SK-N-MC (cell line): Measurements from ENCODE around the gene ALDOB.

Experiments
- EZH2 ChIP-seq: fragments of 200-600 bp; sonication (generic); IDR thresholded peaks from one replicate; pipeline ENCODE4 v1.6.1; 2017; ENCODE audit warnings: antibody characterized with exemption
- FOXP2 ChIP-seq: optimal IDR thresholded peaks from 2 replicates; pipeline ENCODE3; 2011; ENCODE audit warnings: mild to moderate bottlenecking, moderate library complexity; ENCODE audit not compliant: insufficient read depth; ENCODE audit errors: extremely low read length, control extremely low read depth
- POLR2AphosphoS5 ChIP-seq: IDR thresholded peaks from 2 replicates; pipeline ENCODE4 v1.6.1; 2012; ENCODE audit warnings: mild to moderate bottlenecking, low read depth, low read length, borderline replicate concordance

DNA sequence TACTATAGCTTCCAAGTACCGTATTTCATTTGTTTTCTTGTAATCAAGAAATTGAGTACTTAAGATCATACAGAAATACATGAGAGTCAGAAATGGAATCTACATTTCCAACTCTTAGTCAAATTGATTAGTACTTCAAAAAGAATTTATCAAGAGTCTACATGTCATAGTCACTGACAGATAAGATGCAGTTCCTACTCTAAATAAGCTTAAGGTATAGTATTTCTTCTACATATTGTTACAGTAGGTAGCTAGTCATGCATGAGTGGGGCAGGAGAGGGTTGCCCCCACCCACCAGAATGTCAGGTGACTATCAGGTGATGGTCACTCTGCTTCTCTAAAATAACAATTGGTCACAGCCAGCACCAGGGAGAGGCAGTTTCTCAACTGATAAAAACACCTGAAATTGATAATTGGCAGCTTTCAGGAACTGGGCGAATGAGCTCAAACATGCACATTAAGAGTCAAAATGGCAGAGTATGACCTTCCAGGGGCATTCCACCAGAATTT is 53.7 kb downstream of the ALDOB start:
- no peak for TF ChIP-seq FOXP2
- no peak for TF ChIP-seq EZH2
- no peak for TF ChIP-seq POLR2AphosphoS5
